ENCODE measurements around the gene ZNF580.

ZNF580 gene

GRCh38 chr19:55640577-55641425 is at the start of gene ZNF580:
TSS of gene ZNF580 (plus strand) at chr19:55641002. CDS start at chr19:55642509, 1,507 bp downstream.
- in situ Hi-C loops (cut with HindIII; ENCODE audit: low sequenced_read_pairs) = no loop called here

GRCh38 chr19:55591555-55591954 is 49.2 kb upstream of the ZNF580 start:
- in situ Hi-C loops (cut with HindIII; ENCODE audit: low sequenced_read_pairs) = no loop called here

- in situ Hi-C loops (cut with HindIII; ENCODE audit: low sequenced_read_pairs) = no loop called here
Observed at GRCh38 chr19:55592391-55593090, 48.3 kb upstream of the ZNF580 start.

GRCh38 chr19:55593096-55593772 is 47.6 kb upstream of the ZNF580 start:
- in situ Hi-C loops (cut with HindIII; ENCODE audit: low sequenced_read_pairs) = no loop called here

GRCh38 chr19:55594996-55595545 is 45.7 kb upstream of the ZNF580 start:
- in situ Hi-C loops (cut with HindIII; ENCODE audit: low sequenced_read_pairs) = no loop called here

- in situ Hi-C loops (cut with HindIII; ENCODE audit: low sequenced_read_pairs) = no loop called here
Observed at GRCh38 chr19:55596304-55596703, 44.5 kb upstream of the ZNF580 start.

- in situ Hi-C loops (cut with HindIII; ENCODE audit: low sequenced_read_pairs) = no loop called here
Observed at GRCh38 chr19:55597501-55597921, 43.3 kb upstream of the ZNF580 start.

GRCh38 chr19:55598034-55598433 is 42.8 kb upstream of the ZNF580 start:
- in situ Hi-C loops (cut with HindIII; ENCODE audit: low sequenced_read_pairs) = no loop called here

- in situ Hi-C loops (cut with HindIII; ENCODE audit: low sequenced_read_pairs) = no loop called here
Observed at GRCh38 chr19:55598719-55599467, 41.9 kb upstream of the ZNF580 start.

GRCh38 chr19:55599468-55599841 is 41.3 kb upstream of the ZNF580 start, which contains the start of gene FIZ1:
TSS of gene FIZ1 (minus strand) at chr19:55599517. CDS start at chr19:55597865, 1,652 bp downstream.
- in situ Hi-C loops (cut with HindIII; ENCODE audit: low sequenced_read_pairs) = no loop called here

GRCh38 chr19:55599842-55600661 is 40.8 kb upstream of the ZNF580 start, which contains the start of gene ZNF524:
TSS of gene ZNF524 (plus strand) at chr19:55600288. CDS start at chr19:55602113, 1,825 bp downstream.
- in situ Hi-C loops (cut with HindIII; ENCODE audit: low sequenced_read_pairs) = no loop called here

- in situ Hi-C loops (cut with HindIII; ENCODE audit: low sequenced_read_pairs) = no loop called here
Observed at GRCh38 chr19:55600662-55601028, 40.2 kb upstream of the ZNF580 start.

- in situ Hi-C loops (cut with HindIII; ENCODE audit: low sequenced_read_pairs) = no loop called here
Observed at GRCh38 chr19:55601084-55601483, 39.7 kb upstream of the ZNF580 start.

GRCh38 chr19:55602104-55603001 is 38.4 kb upstream of the ZNF580 start:
- in situ Hi-C loops (cut with HindIII; ENCODE audit: low sequenced_read_pairs) = no loop called here

- in situ Hi-C loops (cut with HindIII; ENCODE audit: low sequenced_read_pairs) = no loop called here
Observed at GRCh38 chr19:55603115-55603514, 37.7 kb upstream of the ZNF580 start.

- in situ Hi-C loops (cut with HindIII; ENCODE audit: low sequenced_read_pairs) = no loop called here
Observed at GRCh38 chr19:55603581-55604292, 37.1 kb upstream of the ZNF580 start.

- in situ Hi-C loops (cut with HindIII; ENCODE audit: low sequenced_read_pairs) = no loop called here
Observed at GRCh38 chr19:55605207-55605636, 35.6 kb upstream of the ZNF580 start.

All from DLD1 (cell line).